IPS-15b (cell line): Measurements from ENCODE around the gene SURF2.
"Not testable (repeated sequence)": the region's sequence is repeated elsewhere in the genome, so short reads cannot be mapped to it uniquely, and the experiment has no call there.

Experiments used
- H3K27me3 ChIP-seq: one replicate; pipeline ENCODE4 v1.6.1; 2013; ENCODE audit warnings: low read length; ENCODE audit not compliant: control insufficient read depth, insufficient read depth
- H3K36me3 ChIP-seq: one replicate; pipeline ENCODE4 v1.6.1; 2013; ENCODE audit warnings: low read length; ENCODE audit not compliant: control insufficient read depth, insufficient read depth
- H3K4me1 ChIP-seq: one replicate; pipeline ENCODE4 v1.6.1; 2013; ENCODE audit warnings: mild to moderate bottlenecking, low read length; ENCODE audit not compliant: control insufficient read depth, insufficient read depth
- H3K4me3 ChIP-seq: one replicate; pipeline ENCODE4 v1.5.1; 2013; ENCODE audit warnings: low read depth, low read length
- H3K9ac ChIP-seq: one replicate; pipeline ENCODE4 v1.6.1; 2013; ENCODE audit warnings: low read depth, mild to moderate bottlenecking, low read length
- H3K9me3 ChIP-seq: one replicate; pipeline ENCODE4 v1.6.1; 2013; ENCODE audit warnings: mild to moderate bottlenecking, low read length; ENCODE audit not compliant: control insufficient read depth, insufficient read depth

The SURF2 gene

GRCh38 chr9:133356391-133357091 is at the start of gene SURF2, which contains the start of gene SURF1:
SURF2 (plus strand) TSS chr9:133356550; CDS start chr9:133356593, 43 bp downstream.
SURF1 (minus strand) TSS chr9:133356487; CDS start chr9:133356453, 34 bp downstream.
- H3K4me1 ChIP-seq, result no peaks in the 10 kb centered on the region
- H3K27me3 ChIP-seq, result no peaks in the 10 kb centered on the region
- peak within 1 kb of the TSS; percentile 96 for H3K4me3 ChIP-seq
- H3K36me3 ChIP-seq, result peaks cover 29% of the 10 kb centered on the region
- peak within 1 kb of the TSS; percentile 91 for H3K9ac ChIP-seq
- no peaks in the 10 kb centered on the region for H3K9me3 ChIP-seq

- H3K9ac ChIP-seq, result no peak overlapping the region
- no peaks in the 10 kb centered on the region for H3K36me3 ChIP-seq
- no peaks in the 10 kb centered on the region for H3K4me1 ChIP-seq
- H3K27me3 ChIP-seq, result no peaks in the 10 kb centered on the region
- no peak overlapping the region for H3K4me3 ChIP-seq
- no peaks in the 10 kb centered on the region for H3K9me3 ChIP-seq
Observed at GRCh38 chr9:133307301-133307700, 49.0 kb upstream of the SURF2 start.

DNA sequence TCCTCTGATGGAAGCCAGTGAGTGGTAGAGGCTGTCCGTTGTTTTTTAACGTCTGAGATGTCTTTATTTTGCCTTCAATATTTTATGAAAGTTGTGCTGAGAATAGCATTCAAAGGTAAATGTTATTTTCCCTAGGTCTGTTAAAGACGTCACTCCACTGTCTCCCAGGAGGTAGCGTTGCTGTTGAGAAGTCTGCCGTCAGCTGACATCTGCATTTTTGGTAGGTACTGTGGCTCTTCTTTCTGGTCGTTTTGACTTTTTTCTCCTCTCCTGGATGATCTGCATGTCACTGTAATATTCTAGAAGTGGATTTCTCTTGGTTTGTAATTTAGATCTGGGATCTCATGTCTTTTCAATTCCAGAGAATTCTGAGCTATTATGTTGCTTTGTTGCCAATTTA is 46.7 kb upstream of the SURF2 start:
- H3K4me3 ChIP-seq, result no peak overlapping the region
- H3K4me1 ChIP-seq, result no peaks in the 10 kb centered on the region
- no peaks in the 10 kb centered on the region for H3K27me3 ChIP-seq
- H3K36me3 ChIP-seq, result no peaks in the 10 kb centered on the region
- no peak overlapping the region for H3K9ac ChIP-seq
- H3K9me3 ChIP-seq, result no peaks in the 10 kb centered on the region

GRCh38 chr9:133315997-133316396 is 40.4 kb upstream of the SURF2 start:
- H3K27me3 ChIP-seq, result no peaks in the 10 kb centered on the region
- H3K9me3 ChIP-seq, result no peaks in the 10 kb centered on the region
- no peaks in the 10 kb centered on the region for H3K4me1 ChIP-seq
- H3K9ac ChIP-seq, result no peak overlapping the region
- H3K4me3 ChIP-seq, result no peak overlapping the region
- H3K36me3 ChIP-seq, result no peaks in the 10 kb centered on the region

DNA sequence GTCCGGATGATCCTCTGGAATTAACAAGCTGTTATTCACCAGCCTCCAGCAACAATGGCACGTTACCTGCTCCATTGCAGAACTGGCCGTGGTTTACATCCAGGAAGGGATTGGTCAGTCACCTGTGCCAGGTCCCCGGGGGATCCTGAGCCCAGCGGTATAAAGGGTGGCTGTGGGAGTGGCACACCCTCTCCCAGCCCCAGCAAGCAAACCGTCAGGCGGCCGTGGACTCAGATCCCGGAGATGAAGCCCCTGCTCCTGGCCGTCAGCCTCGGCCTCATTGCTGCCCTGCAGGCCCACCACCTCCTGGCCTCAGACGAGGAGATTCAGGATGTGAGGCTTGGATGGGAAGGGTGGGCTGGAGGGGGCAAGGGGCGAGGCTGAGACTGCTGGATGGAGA is 38.8 kb upstream of the SURF2 start:
- not testable (repeated sequence) for H3K9ac ChIP-seq, H3K9me3 ChIP-seq, H3K36me3 ChIP-seq, H3K4me3 ChIP-seq, H3K27me3 ChIP-seq, H3K4me1 ChIP-seq

GRCh38 chr9:133320421-133320881 is 35.9 kb upstream of the SURF2 start:
- H3K4me1 ChIP-seq, result no peaks in the 10 kb centered on the region
- H3K9me3 ChIP-seq, result no peaks in the 10 kb centered on the region
- no peaks in the 10 kb centered on the region for H3K36me3 ChIP-seq
- H3K27me3 ChIP-seq, result no peaks in the 10 kb centered on the region
- no peak overlapping the region for H3K9ac ChIP-seq
- H3K4me3 ChIP-seq, result no peak overlapping the region

- H3K36me3 ChIP-seq, result no peaks in the 10 kb centered on the region
- H3K9me3 ChIP-seq, result no peaks in the 10 kb centered on the region
- H3K4me1 ChIP-seq, result no peaks in the 10 kb centered on the region
- H3K27me3 ChIP-seq, result no peaks in the 10 kb centered on the region
- H3K4me3 ChIP-seq, result no peak overlapping the region
- no peak overlapping the region for H3K9ac ChIP-seq
Observed at GRCh38 chr9:133321411-133321935, 34.9 kb upstream of the SURF2 start.

DNA sequence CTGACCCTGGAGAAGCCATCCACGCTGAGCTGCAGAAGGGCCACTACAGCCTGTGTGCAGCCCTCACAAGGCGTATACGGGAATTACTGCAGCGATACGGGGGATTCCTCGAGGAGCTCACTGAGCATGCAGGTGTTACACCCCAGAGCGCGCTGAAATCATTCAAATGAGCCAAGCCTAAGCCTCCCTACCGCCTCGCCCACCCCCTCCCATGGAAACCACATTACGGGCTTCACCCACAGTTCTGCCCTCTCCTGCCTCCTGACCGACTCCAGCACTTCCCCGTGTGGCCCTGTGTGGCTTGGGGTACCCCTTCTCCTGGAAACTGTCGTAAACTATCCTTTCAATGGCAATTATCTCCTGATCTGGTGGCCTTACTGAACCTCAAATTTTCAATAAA is 33.6 kb upstream of the SURF2 start:
- no peaks in the 10 kb centered on the region for H3K27me3 ChIP-seq
- H3K9ac ChIP-seq, result no peak overlapping the region
- H3K4me1 ChIP-seq, result no peaks in the 10 kb centered on the region
- H3K4me3 ChIP-seq, result no peak overlapping the region
- H3K9me3 ChIP-seq, result no peaks in the 10 kb centered on the region
- H3K36me3 ChIP-seq, result no peaks in the 10 kb centered on the region

DNA sequence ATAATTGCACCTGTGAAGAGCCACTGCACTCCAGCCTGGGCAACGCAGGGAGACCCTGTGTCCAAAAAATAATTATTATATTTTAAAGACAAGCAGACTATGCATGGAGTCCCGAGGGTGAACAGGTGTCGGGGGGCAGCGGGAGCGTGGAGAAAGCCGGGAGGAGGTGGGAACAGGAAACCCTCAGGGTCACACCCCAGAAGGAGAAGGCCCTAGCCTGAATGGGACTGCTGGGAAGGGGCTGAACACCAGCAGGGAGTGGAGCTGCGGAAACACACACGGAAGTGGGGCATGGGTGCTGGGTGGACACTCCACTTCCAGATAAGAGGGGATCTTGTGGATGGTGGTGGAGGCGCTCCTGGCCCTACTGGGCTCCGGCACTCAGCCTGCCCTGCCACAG is 33.1 kb upstream of the SURF2 start:
- Histone ChIP-seq H3K9ac (no peak overlapping the region), H3K4me1 (no peaks in the 10 kb centered on the region), H3K27me3 (no peaks in the 10 kb centered on the region), H3K9me3 (no peaks in the 10 kb centered on the region), H3K36me3 (no peaks in the 10 kb centered on the region), H3K4me3 (no peak overlapping the region)

DNA sequence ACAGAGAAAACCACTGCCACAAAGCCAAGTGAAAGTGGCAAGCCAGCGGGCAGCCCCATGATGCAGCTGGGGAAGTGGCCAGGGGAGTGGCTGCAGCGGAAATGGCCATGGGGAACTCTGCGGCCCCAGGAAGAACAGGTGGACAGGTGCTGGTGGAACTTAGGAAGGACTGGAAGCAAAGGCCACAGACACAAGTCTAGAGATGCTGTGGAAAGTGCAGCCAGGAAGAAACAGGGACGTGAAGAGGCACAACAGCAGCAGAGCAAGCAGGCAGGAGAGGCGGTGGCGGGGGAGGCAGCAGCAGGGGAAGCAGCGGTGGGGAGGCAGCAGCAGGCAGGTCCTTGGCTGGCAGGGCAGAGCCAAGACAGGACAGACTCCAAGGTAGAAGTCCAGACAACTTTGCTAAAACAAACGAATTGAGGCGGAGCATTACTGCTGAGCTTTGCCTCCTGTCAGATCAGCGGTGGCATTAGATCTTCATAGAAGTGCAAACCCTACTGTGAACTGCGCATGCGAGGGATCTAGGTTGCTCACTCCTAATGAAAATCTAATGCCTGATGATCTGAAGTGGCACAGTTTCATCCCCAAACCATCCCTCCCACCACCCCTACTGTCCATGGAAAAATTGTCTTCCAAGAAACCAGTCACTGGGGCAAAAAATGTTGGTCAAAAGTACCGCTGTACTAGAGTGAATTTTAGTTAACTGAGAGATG is 32.2 kb upstream of the SURF2 start:
- H3K4me3 ChIP-seq, result no peak overlapping the region
- no peaks in the 10 kb centered on the region for H3K27me3 ChIP-seq
- H3K9me3 ChIP-seq, result no peaks in the 10 kb centered on the region
- no peak overlapping the region for H3K9ac ChIP-seq
- no peaks in the 10 kb centered on the region for H3K4me1 ChIP-seq
- H3K36me3 ChIP-seq, result no peaks in the 10 kb centered on the region

DNA sequence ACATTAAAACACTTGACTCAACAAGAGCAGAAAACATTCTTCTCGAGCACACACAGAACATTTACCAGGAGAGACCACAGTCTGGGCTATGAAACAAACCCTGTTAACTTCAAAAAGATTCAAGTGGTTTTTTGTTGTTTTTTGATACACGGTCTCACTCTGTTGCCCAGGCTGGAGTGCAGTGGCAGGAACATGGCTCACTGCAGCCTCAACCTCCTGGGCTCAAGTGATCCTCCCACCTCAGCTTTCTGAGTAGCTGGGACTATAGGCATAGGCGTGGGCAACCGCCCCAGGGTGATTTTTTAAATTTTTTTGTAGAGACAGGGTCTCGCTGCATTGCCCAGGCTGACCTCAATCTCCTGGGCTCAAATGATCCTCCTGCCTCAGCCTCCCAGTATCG is 29.3 kb upstream of the SURF2 start:
- H3K4me3 ChIP-seq, H3K9me3 ChIP-seq, H3K27me3 ChIP-seq, H3K9ac ChIP-seq, H3K4me1 ChIP-seq: not testable (repeated sequence)
- peaks cover 13% of the 10 kb centered on the region for H3K36me3 ChIP-seq
